Neuronal stem cell (in vitro differentiated cells): ENCODE measurements around the gene FCHSD1.
A peak's percentile ranks its signal among the peaks of the same experiment; 100 is the strongest.

Source experiments
- DNase-seq: peaks from one replicate; pipeline ENCODE4 v3.0.0-alpha.2; 2013; ENCODE audit warnings: low spot score
- H2AFZ ChIP-seq: one replicate; pipeline ENCODE4 v1.6.1; 2013; ENCODE audit warnings: mild to moderate bottlenecking, low read length, inconsistent platforms
- H2AK5ac ChIP-seq: 2 replicates; pipeline ENCODE4 v1.6.1; 2013; ENCODE audit warnings: low read depth, mild to moderate bottlenecking, inconsistent platforms, low read length, moderate library complexity, mixed read lengths
- H2BK120ac ChIP-seq: 2 replicates; pipeline ENCODE4 v1.6.1; 2013; ENCODE audit warnings: low read depth, mild to moderate bottlenecking, inconsistent platforms, low read length, moderate library complexity, mixed read lengths
- H2BK12ac ChIP-seq: one replicate; pipeline ENCODE4 v1.6.1; 2013; ENCODE audit warnings: low read length, inconsistent platforms
- H2BK15ac ChIP-seq: 2 replicates; pipeline ENCODE4 v1.6.1; 2013; ENCODE audit warnings: mild to moderate bottlenecking, low read length, inconsistent platforms, mixed read lengths
- H2BK5ac ChIP-seq: one replicate; pipeline ENCODE4 v1.6.1; 2013; ENCODE audit warnings: inconsistent platforms, mild to moderate bottlenecking, low read length, moderate library complexity
- H3K14ac ChIP-seq: one replicate; pipeline ENCODE4 v1.6.1; 2013; ENCODE audit warnings: low read length, inconsistent platforms
- H3K18ac ChIP-seq: 2 replicates; pipeline ENCODE4 v1.6.1; 2013; ENCODE audit warnings: low read length, inconsistent platforms
- H3K23ac ChIP-seq: 2 replicates; pipeline ENCODE4 v1.6.1; 2013; ENCODE audit warnings: low read depth, mild to moderate bottlenecking, mixed read lengths, low read length, inconsistent platforms; ENCODE audit not compliant: poor library complexity
- H3K27ac ChIP-seq: replicated peaks from 3 replicates; pipeline ENCODE4 v1.5.1; 2013; ENCODE audit warnings: low read length, inconsistent platforms
- H3K27me3 ChIP-seq, 3 experiments: 2 replicates each; pipeline ENCODE4 v1.6.1; 2013; ENCODE audit warnings: low read length in 3 of 3, mild to moderate bottlenecking in 2 of 3, inconsistent platforms in 1 of 3, low read depth in 1 of 3, mixed read lengths in 1 of 3, moderate library complexity in 1 of 3; ENCODE audit not compliant: control insufficient read depth in 3 of 3, insufficient read depth in 3 of 3
- H3K36me3 ChIP-seq, 2 donors: replicated peaks in 1 of 2; 2 replicates each; pipeline ENCODE4 v1.6.1; 2013; ENCODE audit warnings: low read length in 2 of 2; ENCODE audit not compliant: control insufficient read depth in 2 of 2, insufficient read depth in 2 of 2
- H3K4ac ChIP-seq: 2 replicates; pipeline ENCODE4 v1.6.1; 2013; ENCODE audit warnings: inconsistent platforms, mild to moderate bottlenecking, low read length, moderate library complexity
- H3K4me1 ChIP-seq, 2 donors: 1 replicate in 1 of 2; 2 replicates in 1 of 2; pipeline ENCODE4 v1.6.1; 2013; ENCODE audit warnings: low read length in 2 of 2, low read depth in 1 of 2; ENCODE audit not compliant: control insufficient read depth in 2 of 2, insufficient read depth in 1 of 2
- H3K4me2 ChIP-seq: one replicate; pipeline ENCODE4 v1.6.1; 2013; ENCODE audit warnings: mild to moderate bottlenecking, low read length, inconsistent platforms; ENCODE audit not compliant: insufficient read depth, poor library complexity, severe bottlenecking
- H3K4me3 ChIP-seq, 2 donors: 2 replicates each; pipeline ENCODE4 v1.5.1; 2013; ENCODE audit warnings: low read length in 2 of 2, mild to moderate bottlenecking in 2 of 2, inconsistent platforms in 1 of 2, moderate library complexity in 1 of 2
- H3K79me1 ChIP-seq: one replicate; pipeline ENCODE4 v1.6.1; 2013; ENCODE audit warnings: low read depth, mild to moderate bottlenecking, inconsistent platforms, low read length, moderate library complexity
- H3K9ac ChIP-seq: one replicate; pipeline ENCODE4 v1.6.1; 2013; ENCODE audit warnings: mild to moderate bottlenecking, low read depth, low read length, inconsistent platforms; ENCODE audit not compliant: poor library complexity
- H3K9me3 ChIP-seq, 2 donors: replicated peaks in 1 of 2; 2 replicates each; pipeline versions ENCODE3 to v1.6.1; 2013; ENCODE audit warnings: low read length in 2 of 2, mild to moderate bottlenecking in 2 of 2, inconsistent platforms in 1 of 2, low read depth in 1 of 2, mixed read lengths in 1 of 2, moderate library complexity in 1 of 2; ENCODE audit not compliant: control insufficient read depth in 2 of 2, insufficient read depth in 1 of 2
- H4K8ac ChIP-seq: one replicate; pipeline ENCODE4 v1.6.1; 2013; ENCODE audit warnings: low read depth, mild to moderate bottlenecking, inconsistent platforms, low read length, moderate library complexity
- H4K91ac ChIP-seq: one replicate; pipeline ENCODE4 v1.6.1; 2013; ENCODE audit warnings: low read length, low read depth, mild to moderate bottlenecking, inconsistent platforms; ENCODE audit not compliant: poor library complexity
- WGBS, 2 donors: extraction: QIAGEN DNeasy Blood & Tissue Kit; methylation state at CpG; one replicate each; pipeline ENCODE4 v1.1.7; 2013; ENCODE audit warnings: missing lambda C conversion rate in 2 of 2, mixed read lengths in 1 of 2; ENCODE audit not compliant: insufficient read length in 2 of 2, insufficient replicate concordance in 1 of 2; ENCODE audit errors: extremely low coverage in 2 of 2; 5-methylcytosine and 5-hydroxymethylcytosine counted together

Gene FCHSD1

GRCh38 chr5:141665995-141666940, 15.1 kb upstream of the FCHSD1 start:
- no peak overlapping the region for H2BK120ac ChIP-seq

GRCh38 chr5:141664733-141665461, 13.7 kb upstream of the FCHSD1 start:
- no peaks in the 10 kb centered on the region for H3K9me3 ChIP-seq
- no peak overlapping the region for H3K18ac ChIP-seq
- no CpG with 5 or more reads among the region's 13 CpGs for WGBS, 2 donors
- no peak overlapping the region for H3K4me3 ChIP-seq
- H2BK12ac ChIP-seq: no peak overlapping the region
- peak overlapping the region; percentile 15 for H3K9ac ChIP-seq
- H3K36me3 ChIP-seq: peaks cover 9 to 27% of the 10 kb centered on the region in 2 donors
- H2BK15ac ChIP-seq: no peak overlapping the region
- no peak overlapping the region for H2AK5ac ChIP-seq
- no peak overlapping the region for H2BK120ac ChIP-seq
- no peaks in the 10 kb centered on the region for H3K79me1 ChIP-seq
- H4K91ac ChIP-seq: no peak overlapping the region
- H4K8ac ChIP-seq: no peak overlapping the region
- peak overlapping the region; percentile 58 for H2AFZ ChIP-seq
- peak; percentile 74 for DNase-seq
- H3K27ac ChIP-seq: no peak overlapping the region
- H3K23ac ChIP-seq: no peak overlapping the region
- no peak overlapping the region for H3K4me2 ChIP-seq
- no peak overlapping the region for H2BK5ac ChIP-seq
- H3K4ac ChIP-seq: no peak overlapping the region
- no peaks in the 10 kb centered on the region for H3K27me3 ChIP-seq
- no peaks in the 10 kb centered on the region for H3K4me1 ChIP-seq
- H3K14ac ChIP-seq: no peak overlapping the region

More at GRCh38 chr5:141665995-141666940, 15.1 kb upstream of the FCHSD1 start:
- Histone ChIP-seq H3K27me3 (no peaks in the 10 kb centered on the region), H2AK5ac (no peak overlapping the region), H4K91ac (no peak overlapping the region), H2BK5ac (no peak overlapping the region), H3K23ac (no peak overlapping the region), H3K4me2 (no peak overlapping the region), H2BK15ac (no peak overlapping the region), H3K4ac (no peak overlapping the region), H3K9me3 (no peaks in the 10 kb centered on the region), H3K4me3 (no peak overlapping the region), H3K4me1 (no peaks in the 10 kb centered on the region), H4K8ac (no peak overlapping the region), H3K27ac (no peak overlapping the region), H2BK12ac (no peak overlapping the region), H2AFZ (no peak overlapping the region), H3K36me3 (peaks cover 9 to 38% of the 10 kb centered on the region in 2 donors), H3K79me1 (no peaks in the 10 kb centered on the region), H3K14ac (no peak overlapping the region), H3K9ac (no peak overlapping the region), H3K18ac (no peak overlapping the region)
- DNase-seq: no peak
- WGBS, 2 donors: no CpG with 5 or more reads among the region's 18 CpGs

GRCh38 chr5:141663506-141663905, 12.3 kb upstream of the FCHSD1 start:
- peaks cover 13 to 18% of the 10 kb centered on the region in 2 donors for H3K36me3 ChIP-seq

DNA sequence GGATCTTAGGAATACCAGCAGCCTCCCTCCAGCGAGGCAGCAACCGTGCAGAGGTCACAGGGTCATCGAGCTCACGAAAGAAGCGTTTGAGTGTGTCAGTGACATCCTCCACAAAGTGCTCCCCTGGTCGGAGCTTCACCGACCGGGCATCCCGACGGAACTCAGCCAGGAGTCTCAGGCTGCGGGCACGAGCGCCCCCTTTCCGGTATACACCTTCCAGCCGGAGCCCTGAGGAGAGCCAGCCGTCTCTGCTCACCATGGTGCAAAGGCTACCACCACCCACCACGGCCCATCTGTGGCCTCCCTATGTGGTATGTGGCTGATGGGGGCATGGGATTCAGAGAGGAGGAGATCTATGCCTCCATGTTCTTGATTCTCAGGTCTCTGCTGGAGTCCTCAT, 10.8 kb upstream of the FCHSD1 start:
- H2BK12ac ChIP-seq: no peak overlapping the region
- peaks cover 17 to 25% of the 10 kb centered on the region in 2 donors for H3K36me3 ChIP-seq
- peak overlapping the region; percentile 9 for H3K9ac ChIP-seq
- no peaks in the 10 kb centered on the region for H3K27me3 ChIP-seq
- no peak overlapping the region for H2BK5ac ChIP-seq
- H3K79me1 ChIP-seq: no peaks in the 10 kb centered on the region
- no CpG with 5 or more reads among the region's 17 CpGs for WGBS, 2 donors
- H4K91ac ChIP-seq: no peak overlapping the region
- no peak overlapping the region for H2AK5ac ChIP-seq
- no peak overlapping the region for H3K4me2 ChIP-seq
- H2BK120ac ChIP-seq: no peak overlapping the region
- no peak overlapping the region for H2BK15ac ChIP-seq
- no peak overlapping the region for H2AFZ ChIP-seq
- no peak overlapping the region for H4K8ac ChIP-seq
- no peak for DNase-seq
- peak overlapping the region; percentile 82 for H3K23ac ChIP-seq
- H3K14ac ChIP-seq: no peak overlapping the region
- no peak overlapping the region for H3K27ac ChIP-seq
- no peak overlapping the region for H3K18ac ChIP-seq
- H3K4ac ChIP-seq: no peak overlapping the region
- H3K4me1 ChIP-seq: no peaks in the 10 kb centered on the region
- no peaks in the 10 kb centered on the region for H3K9me3 ChIP-seq
- H3K4me3 ChIP-seq: no peak overlapping the region

More at GRCh38 chr5:141663506-141663905, 12.3 kb upstream of the FCHSD1 start:
- Histone ChIP-seq H2BK12ac (no peak overlapping the region), H3K23ac (no peak overlapping the region), H4K91ac (no peak overlapping the region), H3K4ac (no peak overlapping the region), H3K4me1 (no peaks in the 10 kb centered on the region), H3K9me3 (no peaks in the 10 kb centered on the region), H3K14ac (no peak overlapping the region), H2AFZ (no peak overlapping the region), H3K9ac (no peak overlapping the region), H3K27ac (no peak overlapping the region), H2BK120ac (no peak overlapping the region), H3K79me1 (no peaks in the 10 kb centered on the region), H3K27me3 (no peaks in the 10 kb centered on the region), H3K4me2 (no peak overlapping the region), H3K18ac (no peak overlapping the region), H2BK15ac (no peak overlapping the region), H2AK5ac (no peak overlapping the region), H4K8ac (no peak overlapping the region), H2BK5ac (no peak overlapping the region), H3K4me3 (no peak overlapping the region)
- no CpG with 5 or more reads among the region's 8 CpGs for WGBS, 2 donors
- DNase-seq: no peak
